CD4-positive, alpha-beta T cell (primary cell): Measurements from ENCODE around the gene SLPI. TPM values are rescaled to one million over a fixed set of nuclear protein-coding genes. Genes with fewer than 3 reads are reported as not detected.

Experiments used
- ATAC-seq: fragments of 200-7000 bp; cut with Tn5 transposase; one replicate; pipeline ENCODE4 v1.10.0; 2022; ENCODE audit warnings: mild to moderate bottlenecking; ENCODE audit not compliant: poor library complexity
- CTCF ChIA-PET: fragments of 350-600 bp; sonication (Branson Sonifier 250); formaldehyde crosslinking; loops from one replicate; lab custom pipeline; 2021; ENCODE audit warnings: antibody characterized with exemption, inconsistent platforms; lab: Charles Lee
- POLR2A ChIA-PET: fragments of 350-600 bp; sonication (Branson Sonifier 250); formaldehyde crosslinking; loops from one replicate; lab custom pipeline; 2021; ENCODE audit warnings: antibody characterized with exemption, inconsistent platforms; lab: Charles Lee
- DNase-seq, 14 experiments: peaks; one replicate each; pipeline ENCODE4 v3.0.0-alpha.2; 2013 to 2020; ENCODE audit warnings: mixed read lengths in 2 of 14
- H3K27ac ChIP-seq, 2 donors: one replicate each; pipeline versions ENCODE4 v1.5.1 to v1.7.0; 2013; ENCODE audit warnings: low read length in 2 of 2, low read depth in 1 of 2, mild to moderate bottlenecking in 1 of 2
- H3K27me3 ChIP-seq, 2 experiments: 1 replicate in 1 of 2; 2 replicates in 1 of 2; pipeline versions ENCODE4 v1.6.1 to v1.7.0; 2013; ENCODE audit warnings: low read length in 2 of 2, control low read depth in 1 of 2, mild to moderate bottlenecking in 1 of 2, moderate library complexity in 1 of 2; ENCODE audit not compliant: insufficient read depth in 2 of 2, control insufficient read depth in 1 of 2
- H3K36me3 ChIP-seq: one replicate; pipeline ENCODE4 v1.6.1; 2013; ENCODE audit warnings: low read length, control low read depth; ENCODE audit not compliant: insufficient read depth
- H3K4me1 ChIP-seq: one replicate; pipeline ENCODE4 v1.6.1; 2013; ENCODE audit warnings: low read length, control low read depth; ENCODE audit not compliant: insufficient read depth
- H3K4me3 ChIP-seq: one replicate; pipeline ENCODE4 v1.5.1; 2013; ENCODE audit warnings: mild to moderate bottlenecking, low read length, moderate library complexity
- H3K9me3 ChIP-seq, 2 experiments: 1 replicate in 1 of 2; 2 replicates in 1 of 2; pipeline versions ENCODE4 v1.6.1 to v1.7.0; 2013; ENCODE audit warnings: low read length in 2 of 2, mild to moderate bottlenecking in 2 of 2, control low read depth in 1 of 2, moderate library complexity in 1 of 2; ENCODE audit not compliant: control insufficient read depth in 1 of 2, insufficient read depth in 1 of 2
- H3K27ac Mint-ChIP-seq: one replicate; pipeline ENCODE4 v1.8.0; 2020; ENCODE audit warnings: mixed read lengths
- H3K27me3 Mint-ChIP-seq: one replicate; pipeline ENCODE4 v1.8.0; 2021; ENCODE audit warnings: mixed read lengths
- H3K36me3 Mint-ChIP-seq: one replicate; pipeline ENCODE4 v1.8.0; 2021; ENCODE audit warnings: low read depth, mixed read lengths
- H3K4me1 Mint-ChIP-seq: one replicate; pipeline ENCODE4 v1.8.0; 2021; ENCODE audit warnings: low read depth, mixed read lengths
- H3K4me3 Mint-ChIP-seq: one replicate; pipeline ENCODE4 v1.8.0; 2020; ENCODE audit warnings: mild to moderate bottlenecking, mixed read lengths
- H3K9me3 Mint-ChIP-seq: one replicate; pipeline ENCODE4 v1.8.0; 2020; ENCODE audit warnings: mixed read lengths
- CTCF ChIP-seq: fragments of 200-600 bp; IDR thresholded peaks from one replicate; pipeline ENCODE4 v1.8.0; 2022; ENCODE audit warnings: antibody characterized with exemption, mild to moderate bottlenecking
- intact Hi-C, 2 experiments: fragments of 100-400 bp; cut with DNase I in 1 of 2; cut with micrococcal nuclease in 1 of 2; formaldehyde crosslinking; loops; one replicate each; pipeline versions ENCODE4 v1.15.1 to v1.9.0; 2023 to 2025; cut with DNase I, micrococcal nuclease
- total RNA-seq, 174 experiments: library from RNA in 2 of 174; stranded (reverse) in 2 of 174; gene quantifications; one replicate each; pipeline ENCODE4 v1.2.3 and lab custom pipeline; 2021 to 2026

The SLPI gene
- total RNA-seq, 2 experiments from 2014 or later, result not detected

- H3K27me3 ChIP-seq, result peaks cover 9 to 15% of the 10 kb centered on the region in 2 experiments
- H3K36me3 ChIP-seq, result no peaks in the 10 kb centered on the region
- TF ChIP-seq CTCF, result no peak
- Mint-ChIP-seq H3K9me3 (no peaks in the 10 kb centered on the region), H3K4me1 (no peaks in the 10 kb centered on the region), H3K27ac (no peak overlapping the region), H3K27me3 (peaks cover 57% of the 10 kb centered on the region), H3K36me3 (no peaks in the 10 kb centered on the region), H3K4me3 (no peak overlapping the region)
- peaks cover 0 to 9% of the 10 kb centered on the region in 2 experiments for H3K9me3 ChIP-seq
- no peak overlapping the region for H3K4me3 ChIP-seq
- ATAC-seq (no peak), DNase-seq (no peak)
- intact Hi-C loops, result no loop called here
- ChIA-PET CTCF (interaction anchor here (0.8 to 2.2 kb wide), 2 partner anchors 11 to 469 kb away, joined by 3 to 7 read pairs; no protein-coding TSS in a partner anchor), POLR2A (interaction anchor here (1.0 kb wide), 1 partner anchor 8 kb away, joined by 3 read pairs; no protein-coding TSS in a partner anchor)
- no peak overlapping the region for H3K27ac ChIP-seq
- H3K4me1 ChIP-seq, result peaks cover 5% of the 10 kb centered on the region
Observed at GRCh38 chr20:45301824-45302271, 47.5 kb upstream of the SLPI start.

GRCh38 chr20:45300961-45301360, 46.6 kb upstream of the SLPI start:
- no peak overlapping the region for H3K4me3 Mint-ChIP-seq
- peaks cover 0 to 4% of the 10 kb centered on the region in 2 experiments for H3K9me3 ChIP-seq
- H3K9me3 Mint-ChIP-seq, result no peaks in the 10 kb centered on the region
- no peaks in the 10 kb centered on the region for H3K4me1 Mint-ChIP-seq
- ChIA-PET CTCF (interaction anchor here (0.8 to 2.2 kb wide), 2 partner anchors 11 to 470 kb away, joined by 3 to 7 read pairs; no protein-coding TSS in a partner anchor), POLR2A (no interaction called here)
- no peaks in the 10 kb centered on the region for H3K36me3 ChIP-seq
- H3K4me3 ChIP-seq, result no peak overlapping the region
- no peak overlapping the region for H3K27ac Mint-ChIP-seq
- no peaks in the 10 kb centered on the region for H3K36me3 Mint-ChIP-seq
- intact Hi-C loops, result no loop called here
- DNase-seq (peak in 2 of 14 experiments; percentile 14 to 33), ATAC-seq (peak; percentile 70)
- no peaks in the 10 kb centered on the region for H3K4me1 ChIP-seq
- H3K27me3 Mint-ChIP-seq, result peaks cover 59% of the 10 kb centered on the region
- H3K27ac ChIP-seq, result no peak overlapping the region
- peaks cover under 1 to 10% of the 10 kb centered on the region in 2 experiments for H3K27me3 ChIP-seq
- TF ChIP-seq CTCF, result no peak

GRCh38 chr20:45299786-45300185, 45.4 kb upstream of the SLPI start:
- peaks cover 0 to 4% of the 10 kb centered on the region in 2 experiments for H3K9me3 ChIP-seq
- CTCF ChIA-PET, result interaction anchor here (2.2 kb wide), 1 partner anchor 9 kb away, joined by 7 read pairs; no protein-coding TSS in a partner anchor
- peaks cover 1 to 6% of the 10 kb centered on the region in 2 experiments for H3K27me3 ChIP-seq
- intact Hi-C loops, result no loop called here
- no peak overlapping the region for H3K27ac ChIP-seq
- no peak for TF ChIP-seq CTCF
- DNase-seq, result no peak
- POLR2A ChIA-PET, result no interaction called here
- Mint-ChIP-seq H3K27ac (no peak overlapping the region), H3K36me3 (no peaks in the 10 kb centered on the region), H3K27me3 (peaks cover 53% of the 10 kb centered on the region), H3K4me3 (no peak overlapping the region), H3K4me1 (no peaks in the 10 kb centered on the region), H3K9me3 (no peaks in the 10 kb centered on the region)
- no peak for ATAC-seq
- no peaks in the 10 kb centered on the region for H3K4me1 ChIP-seq
- no peak overlapping the region for H3K4me3 ChIP-seq
- H3K36me3 ChIP-seq, result no peaks in the 10 kb centered on the region
